Activated T-cell treated with anti-CD3 and anti-CD28 coated beads, Interleukin-2, amount 50 U/mL, for 4 hours (primary cell): ENCODE measurements around the gene E2F7. TPM values are rescaled to one million over a fixed set of nuclear protein-coding genes. Genes with fewer than 3 reads are reported as not detected.

Experiments
- ATAC-seq, 2 donors: fragments of 200-7000 bp; cut with Tn5 transposase; one replicate each; pipeline ENCODE4 v1.10.0; 2021
- DNase-seq: peaks from one replicate; pipeline ENCODE4 v3.0.0-alpha.2; 2020
- H3K27me3 Mint-ChIP-seq: one replicate; pipeline ENCODE4 v1.8.0; 2021; ENCODE audit warnings: low read depth, mixed read lengths
- H3K36me3 Mint-ChIP-seq: one replicate; pipeline ENCODE4 v1.8.0; 2022; ENCODE audit warnings: mixed read lengths; ENCODE audit not compliant: insufficient read depth
- H3K4me1 Mint-ChIP-seq: one replicate; pipeline ENCODE4 v1.8.0; 2021; ENCODE audit warnings: low read depth, mixed read lengths
- H3K4me3 Mint-ChIP-seq: one replicate; pipeline ENCODE4 v1.8.0; 2021; ENCODE audit warnings: mild to moderate bottlenecking, moderate library complexity, mixed read lengths
- H3K9me3 Mint-ChIP-seq: one replicate; pipeline ENCODE4 v1.8.0; 2021; ENCODE audit warnings: mixed read lengths
- total RNA-seq, 3 donors: library from RNA; stranded (reverse); gene quantifications; one replicate each; pipeline ENCODE4 v1.2.1, GENCODE V29; 2021

The E2F7 gene
- total RNA-seq, 3 donors from 2014 or later = 1.6 to 2.0 (median 1.6) TPM

DNA sequence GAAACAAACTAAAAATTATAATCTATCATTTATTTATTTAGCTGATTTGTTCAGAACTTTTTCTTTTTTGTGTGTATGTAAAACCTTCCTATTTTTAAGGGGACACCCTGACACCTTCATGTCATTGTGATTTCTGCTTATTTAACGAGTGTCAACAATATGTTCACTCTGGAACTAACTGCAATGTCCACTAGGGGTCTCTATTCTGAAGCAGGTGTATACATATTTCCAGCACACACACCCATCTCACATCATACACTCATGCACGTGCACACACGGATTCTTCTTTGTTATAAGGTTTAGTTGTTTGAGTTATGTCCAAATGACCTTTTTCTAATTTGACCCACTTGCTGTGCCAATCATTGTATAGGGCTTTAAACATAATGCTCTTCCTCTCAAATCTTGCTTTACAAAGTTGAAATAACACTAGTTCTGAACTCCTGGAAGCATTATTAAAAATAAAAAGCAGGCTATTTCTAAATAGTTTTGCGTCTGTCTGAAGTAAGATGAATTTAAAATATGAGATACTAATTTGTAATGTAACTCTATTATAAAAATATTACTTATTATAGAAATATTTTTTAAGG lies 15.5 kb downstream of the E2F7 start:
- Mint-ChIP-seq H3K36me3 (no peaks in the 10 kb centered on the region), H3K9me3 (no peaks in the 10 kb centered on the region), H3K4me1 (peaks cover 2% of the 10 kb centered on the region), H3K27me3 (no peaks in the 10 kb centered on the region), H3K4me3 (no peak overlapping the region)
- DNase-seq = no peak
- peak; percentile 71 to 82 for ATAC-seq

DNA sequence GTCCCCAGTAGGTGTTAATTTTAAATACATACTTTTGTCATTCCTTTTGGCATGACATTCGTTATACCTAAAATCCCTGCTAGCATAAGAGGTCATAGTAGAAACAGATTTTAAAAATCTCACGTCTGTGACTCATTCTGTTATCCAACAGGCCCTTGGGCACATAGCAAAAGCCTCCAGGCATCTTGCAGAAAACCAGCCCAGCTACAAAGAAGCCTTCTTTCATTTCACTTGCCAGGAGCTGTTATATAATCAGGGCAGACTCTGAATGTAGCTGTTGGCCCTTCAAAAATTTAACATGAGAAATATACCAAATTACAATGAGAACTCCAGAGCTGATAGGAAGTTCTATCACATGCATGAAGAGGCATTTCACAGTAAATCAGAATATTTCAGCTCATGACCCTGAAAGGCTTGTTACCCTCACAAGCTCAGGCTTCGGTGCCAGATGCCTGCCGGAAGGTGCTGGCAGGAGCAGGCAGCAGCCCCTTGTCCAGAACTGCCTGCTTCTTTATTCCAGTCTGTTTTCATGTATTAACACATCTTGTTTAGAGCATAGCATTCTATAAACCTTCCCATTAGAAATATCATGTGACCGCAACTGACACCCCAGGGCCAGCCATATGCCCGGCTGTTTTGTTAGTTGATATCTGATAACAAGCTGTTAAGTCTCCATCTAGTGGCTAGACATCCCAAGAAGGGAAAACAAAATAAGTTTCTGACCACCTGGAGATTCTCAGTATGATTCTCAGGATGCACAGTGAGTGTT lies 17.8 kb downstream of the E2F7 start:
- Mint-ChIP-seq H3K9me3 (no peaks in the 10 kb centered on the region), H3K36me3 (no peaks in the 10 kb centered on the region), H3K27me3 (no peaks in the 10 kb centered on the region), H3K4me1 (peaks cover 2% of the 10 kb centered on the region), H3K4me3 (no peak overlapping the region)
- ATAC-seq (no peak), DNase-seq (no peak)

DNA sequence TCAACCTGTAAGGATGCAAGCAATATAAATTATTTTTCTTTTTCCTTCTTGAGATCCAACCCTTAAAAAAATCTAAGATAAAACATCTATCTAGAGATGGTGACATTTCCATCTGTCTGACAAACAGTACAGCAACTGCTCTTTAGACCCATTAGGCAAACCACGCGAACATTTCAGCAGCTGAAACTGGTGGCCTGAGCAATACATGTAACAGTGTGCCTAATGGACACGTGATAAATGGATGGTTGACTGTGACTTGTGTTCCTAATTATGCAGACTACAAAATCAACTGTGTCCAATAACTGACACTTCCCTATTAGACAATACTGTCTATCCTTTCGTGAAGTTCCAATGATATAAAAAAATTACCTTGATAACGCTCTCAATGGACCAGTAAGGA lies 18.9 kb downstream of the E2F7 start:
- Mint-ChIP-seq H3K9me3 (no peaks in the 10 kb centered on the region), H3K27me3 (no peaks in the 10 kb centered on the region), H3K4me1 (peaks cover 2% of the 10 kb centered on the region), H3K4me3 (no peak overlapping the region), H3K36me3 (no peaks in the 10 kb centered on the region)
- no peak for DNase-seq
- ATAC-seq = no peak

DNA sequence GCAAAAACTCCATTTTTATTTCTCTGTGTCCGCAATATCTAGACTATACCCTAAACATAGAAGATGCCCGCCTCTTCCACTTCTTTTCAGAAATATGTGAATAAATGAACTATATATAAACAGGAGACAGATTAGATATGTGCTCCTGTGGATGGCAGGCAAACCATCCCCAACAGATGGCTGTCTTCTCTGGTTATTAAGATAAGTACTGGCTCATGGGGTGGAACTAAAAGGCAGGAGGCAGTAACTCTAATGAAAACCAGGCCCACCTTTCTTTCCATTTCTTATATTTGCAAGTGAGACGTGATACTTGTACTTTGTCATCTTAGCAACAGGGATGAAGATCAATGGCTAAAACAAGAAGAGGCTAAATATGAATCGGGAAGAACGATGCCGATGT lies 20.2 kb downstream of the E2F7 start:
- no peaks in the 10 kb centered on the region for H3K9me3 Mint-ChIP-seq
- H3K4me1 Mint-ChIP-seq = peaks cover 2% of the 10 kb centered on the region
- no peaks in the 10 kb centered on the region for H3K27me3 Mint-ChIP-seq
- H3K4me3 Mint-ChIP-seq = no peak overlapping the region
- DNase-seq (no peak), ATAC-seq (no peak)
- no peaks in the 10 kb centered on the region for H3K36me3 Mint-ChIP-seq

DNA sequence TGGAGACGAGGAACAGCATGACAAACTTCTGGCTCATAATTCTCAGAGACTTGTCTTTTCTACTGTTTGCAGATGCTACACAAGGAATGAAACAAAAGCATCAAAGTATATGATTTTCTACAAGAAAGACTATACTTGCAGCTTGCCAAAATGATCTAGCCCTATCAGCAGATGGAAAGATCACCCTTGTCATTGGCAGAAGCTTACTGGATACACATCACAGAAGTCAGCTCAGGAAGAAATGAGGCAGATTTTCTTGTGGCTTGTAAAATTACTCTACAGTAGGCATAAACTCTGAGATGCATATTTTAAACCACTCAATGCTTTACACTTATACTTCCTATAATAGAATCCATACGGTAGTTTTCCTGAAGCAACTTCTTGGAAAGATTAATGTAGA lies 20.6 kb downstream of the E2F7 start:
- Mint-ChIP-seq H3K9me3 (no peaks in the 10 kb centered on the region), H3K36me3 (no peaks in the 10 kb centered on the region), H3K27me3 (no peaks in the 10 kb centered on the region), H3K4me3 (no peak overlapping the region), H3K4me1 (no peaks in the 10 kb centered on the region)
- DNase-seq (no peak), ATAC-seq (no peak)

DNA sequence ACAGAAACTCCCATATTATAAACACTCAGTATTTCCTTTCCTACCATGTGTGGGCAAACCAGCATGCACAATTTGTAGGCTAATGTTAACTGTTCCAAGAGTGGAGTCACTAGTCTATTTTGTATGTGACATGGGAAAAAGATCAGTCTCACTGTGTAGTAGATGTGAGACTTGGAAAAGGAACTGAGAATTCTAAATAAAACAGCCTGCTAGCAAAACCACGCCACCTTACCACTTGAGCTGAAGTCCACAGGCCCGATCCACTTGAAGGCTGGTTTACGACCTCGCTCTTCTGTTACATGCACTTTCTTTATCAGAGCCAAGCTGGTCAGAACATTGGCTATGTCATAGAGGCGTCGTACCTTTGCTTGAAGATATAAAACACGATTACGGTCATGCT lies 22.5 kb downstream of the E2F7 start:
- DNase-seq (no peak), ATAC-seq (no peak)
- Mint-ChIP-seq H3K36me3 (no peaks in the 10 kb centered on the region), H3K27me3 (no peaks in the 10 kb centered on the region), H3K4me3 (no peak overlapping the region), H3K4me1 (no peaks in the 10 kb centered on the region), H3K9me3 (peaks cover 1% of the 10 kb centered on the region)

DNA sequence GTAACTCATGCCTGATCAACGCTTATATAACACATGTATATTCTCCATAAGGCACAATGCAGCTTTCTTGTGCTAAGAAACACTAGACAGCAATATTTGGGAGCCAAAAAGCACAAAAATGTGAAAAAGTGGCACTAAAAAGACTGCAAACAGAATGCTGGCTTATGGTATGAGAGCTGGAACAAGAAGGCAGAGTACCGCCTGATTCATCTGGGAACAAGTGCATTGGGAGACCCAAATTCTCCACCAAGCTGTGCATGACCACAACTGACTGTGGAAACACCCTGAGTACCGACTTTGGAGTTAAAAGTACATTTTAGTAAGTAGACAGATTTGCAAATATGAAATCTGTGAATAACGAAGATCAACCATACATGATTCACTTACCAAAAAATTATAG lies 25.1 kb downstream of the E2F7 start:
- ATAC-seq (no peak), DNase-seq (no peak)
- H3K36me3 Mint-ChIP-seq = peaks cover 2% of the 10 kb centered on the region
- no peaks in the 10 kb centered on the region for H3K27me3 Mint-ChIP-seq
- no peak overlapping the region for H3K4me3 Mint-ChIP-seq
- H3K9me3 Mint-ChIP-seq = peaks cover 8% of the 10 kb centered on the region
- no peaks in the 10 kb centered on the region for H3K4me1 Mint-ChIP-seq

DNA sequence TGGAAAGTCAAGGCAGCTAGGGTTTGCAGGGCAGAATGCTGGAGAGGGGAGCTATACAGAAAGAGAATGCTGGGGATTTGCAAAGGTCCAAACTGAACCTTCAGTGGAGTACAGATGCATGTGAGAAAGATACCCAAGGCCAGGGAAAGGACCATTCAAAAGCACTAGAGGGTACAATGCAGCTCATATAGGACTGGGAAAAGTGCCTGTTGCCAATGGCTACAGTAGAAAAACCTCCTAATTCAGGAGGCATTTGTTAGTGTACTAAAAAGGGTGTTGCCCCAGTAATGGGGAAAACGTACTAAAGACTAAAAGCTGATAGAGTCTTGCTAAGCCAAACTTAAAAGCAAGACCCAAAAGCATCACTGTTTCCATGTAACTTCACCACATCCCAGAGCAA lies 30.1 kb downstream of the E2F7 start:
- Mint-ChIP-seq H3K36me3 (peaks cover 2% of the 10 kb centered on the region), H3K9me3 (peaks cover 8% of the 10 kb centered on the region), H3K27me3 (no peaks in the 10 kb centered on the region), H3K4me3 (no peak overlapping the region), H3K4me1 (peaks cover 5% of the 10 kb centered on the region)
- ATAC-seq = no peak
- DNase-seq = no peak

DNA sequence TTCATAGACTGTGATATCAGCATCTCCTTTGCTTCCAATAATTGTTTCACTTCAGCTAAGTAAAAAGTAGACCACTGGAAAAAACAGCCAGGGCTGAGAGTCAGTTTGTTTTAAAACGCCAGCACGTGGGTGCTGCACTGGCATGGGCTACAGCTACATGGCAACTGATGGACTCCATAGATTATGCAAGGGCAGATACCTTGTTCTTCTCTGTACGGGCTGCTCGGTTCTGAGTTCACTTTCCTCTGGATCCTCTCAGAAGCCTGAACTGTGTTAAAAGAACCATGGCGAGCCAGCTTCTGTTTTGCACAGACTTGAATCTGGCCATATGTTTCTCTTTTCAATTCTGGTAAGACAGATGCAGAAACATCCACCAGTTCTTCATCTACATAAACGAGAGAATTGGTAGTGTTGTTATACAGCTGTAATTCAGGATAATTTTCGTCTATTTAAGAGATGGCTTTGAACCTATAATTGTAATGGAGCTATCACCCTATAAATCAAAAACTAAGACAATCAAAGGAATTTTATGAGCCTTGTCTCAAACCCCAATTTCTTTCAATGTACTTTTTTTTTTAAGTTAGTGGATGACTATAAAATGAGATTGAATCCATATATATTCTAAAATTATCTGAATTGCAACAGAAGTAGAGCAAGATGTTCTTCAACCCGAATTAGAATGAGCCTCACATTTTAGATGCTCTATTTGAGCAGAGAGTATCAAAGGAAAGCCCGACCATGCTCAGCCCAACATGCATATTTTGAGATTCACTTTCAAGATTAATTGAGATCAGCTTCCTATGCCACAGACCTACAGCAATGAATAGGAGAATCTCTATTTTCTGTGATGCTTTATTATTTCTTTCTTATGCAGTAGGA lies 31.5 kb downstream of the E2F7 start:
- DNase-seq = no peak
- H3K4me3 Mint-ChIP-seq = no peak overlapping the region
- peaks cover 5% of the 10 kb centered on the region for H3K4me1 Mint-ChIP-seq
- H3K36me3 Mint-ChIP-seq = peaks cover 2% of the 10 kb centered on the region
- peaks cover 8% of the 10 kb centered on the region for H3K9me3 Mint-ChIP-seq
- ATAC-seq = no peak
- no peaks in the 10 kb centered on the region for H3K27me3 Mint-ChIP-seq

DNA sequence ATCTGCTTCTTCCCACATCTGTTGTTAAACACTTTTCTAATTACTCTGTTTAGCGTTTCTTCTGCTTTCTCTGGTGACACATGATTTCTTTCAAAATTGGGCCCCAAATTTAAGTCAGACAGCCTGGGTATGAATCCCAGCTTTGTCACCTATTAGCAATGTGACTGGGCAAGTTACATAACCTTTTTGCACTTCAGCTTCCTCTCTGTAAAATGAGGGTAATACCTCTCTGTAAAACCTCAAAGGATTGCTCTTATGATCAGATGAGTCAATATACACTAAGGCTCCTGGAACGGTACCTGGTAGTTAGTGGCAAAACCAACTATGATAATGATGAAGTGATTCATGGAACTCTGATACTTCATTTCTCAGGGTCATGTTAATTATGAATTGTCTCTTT lies 33.0 kb downstream of the E2F7 start:
- ATAC-seq = peak; percentile 45 to 61

DNA sequence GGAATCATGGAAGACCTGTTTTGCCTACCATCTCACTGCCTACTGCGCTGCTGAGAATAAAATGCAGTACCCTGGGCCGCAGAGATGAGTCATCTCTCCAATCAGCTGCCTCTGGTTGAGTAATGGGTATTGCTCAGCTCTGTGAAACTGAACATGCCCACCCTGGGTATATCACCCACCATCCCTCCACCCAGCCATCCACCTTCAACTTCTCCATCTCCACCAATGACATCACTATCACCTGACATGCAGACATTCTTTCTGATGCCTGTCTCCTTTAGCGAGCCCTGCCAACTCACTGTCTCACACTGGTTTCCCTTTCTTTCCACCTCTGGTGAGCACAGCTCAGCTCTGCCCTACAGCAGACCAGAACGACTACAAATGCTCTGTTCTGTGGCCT lies 33.6 kb downstream of the E2F7 start:
- Mint-ChIP-seq H3K4me3 (no peak overlapping the region), H3K27me3 (no peaks in the 10 kb centered on the region), H3K4me1 (peaks cover 5% of the 10 kb centered on the region), H3K9me3 (no peaks in the 10 kb centered on the region), H3K36me3 (peaks cover 2% of the 10 kb centered on the region)
- no peak for DNase-seq
- peak; percentile 30 to 51 for ATAC-seq

More for the DNA sequence above, 33.0 kb downstream of the E2F7 start:
- DNase-seq = no peak
- no peak overlapping the region for H3K4me3 Mint-ChIP-seq
- peaks cover 5% of the 10 kb centered on the region for H3K4me1 Mint-ChIP-seq
- peaks cover 2% of the 10 kb centered on the region for H3K36me3 Mint-ChIP-seq
- H3K27me3 Mint-ChIP-seq = no peaks in the 10 kb centered on the region
- H3K9me3 Mint-ChIP-seq = peaks cover 2% of the 10 kb centered on the region

DNA sequence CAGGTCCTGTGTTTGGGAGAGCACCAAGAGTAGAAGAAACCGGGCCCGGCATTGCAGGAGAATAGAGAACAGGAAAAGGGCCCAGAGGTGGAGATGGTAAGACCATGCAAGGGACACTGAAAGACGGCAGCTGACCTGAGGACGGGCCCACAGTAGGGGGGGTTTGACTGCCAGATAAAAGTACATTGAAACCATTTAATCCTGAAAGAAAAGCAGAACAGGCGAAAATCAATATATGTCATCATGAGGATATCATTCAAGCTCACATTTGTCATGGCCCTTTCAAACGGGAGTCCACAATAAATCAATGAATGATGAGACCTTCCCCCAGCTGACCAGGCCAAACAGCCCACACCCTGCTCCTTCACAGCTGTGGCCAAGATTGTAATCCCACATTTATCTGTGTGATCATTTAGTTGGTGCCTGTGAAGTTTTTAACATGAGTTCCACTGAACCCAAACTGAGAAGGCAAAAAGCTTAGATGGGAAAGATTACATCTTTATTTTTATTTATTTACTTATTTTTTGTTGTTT lies 39.5 kb downstream of the E2F7 start:
- no peak for ATAC-seq
- no peaks in the 10 kb centered on the region for H3K36me3 Mint-ChIP-seq
- no peaks in the 10 kb centered on the region for H3K9me3 Mint-ChIP-seq
- no peak overlapping the region for H3K4me3 Mint-ChIP-seq
- H3K4me1 Mint-ChIP-seq = no peaks in the 10 kb centered on the region
- H3K27me3 Mint-ChIP-seq = no peaks in the 10 kb centered on the region
- no peak for DNase-seq

DNA sequence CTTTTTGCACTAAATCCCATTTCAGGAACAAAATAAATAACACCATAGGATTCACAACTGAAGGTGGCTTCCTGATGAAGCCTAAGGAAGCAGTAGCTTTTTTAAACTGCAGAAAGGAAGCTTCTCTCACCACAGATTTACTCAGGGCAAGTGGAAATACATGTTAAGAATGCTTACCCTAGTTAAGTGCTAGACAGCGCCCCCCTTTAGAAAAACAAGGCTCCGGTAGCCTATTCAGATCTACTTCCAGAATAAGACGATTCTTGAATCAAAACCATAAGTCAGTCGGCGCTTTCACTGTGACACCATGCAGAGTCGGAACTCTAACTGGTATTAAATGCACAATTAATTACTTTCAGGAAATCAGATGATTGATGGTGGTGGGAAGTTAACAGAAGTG lies 41.9 kb downstream of the E2F7 start:
- ATAC-seq = no peak
- Mint-ChIP-seq H3K27me3 (no peaks in the 10 kb centered on the region), H3K9me3 (no peaks in the 10 kb centered on the region), H3K4me3 (no peak overlapping the region), H3K4me1 (no peaks in the 10 kb centered on the region), H3K36me3 (no peaks in the 10 kb centered on the region)
- no peak for DNase-seq

DNA sequence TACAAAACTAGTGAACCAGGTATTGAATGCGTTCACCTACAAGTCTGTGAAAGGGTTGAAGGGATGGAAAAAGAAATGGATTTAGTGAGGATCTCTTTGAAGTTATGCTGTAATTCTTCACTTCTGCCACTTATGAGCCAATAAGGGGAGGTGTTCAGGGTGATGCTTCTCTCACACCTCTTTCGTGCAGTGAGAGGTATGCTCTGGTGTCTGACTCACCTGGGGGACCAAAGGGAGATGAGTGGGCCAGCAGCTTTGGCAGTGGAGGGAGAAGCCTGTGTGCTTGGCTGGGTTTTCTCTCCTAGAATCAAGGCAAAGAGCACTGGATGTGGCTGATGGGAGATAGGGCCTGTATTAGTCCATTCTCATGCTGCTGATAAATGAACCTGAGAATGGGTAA lies 45.4 kb downstream of the E2F7 start:
- no peaks in the 10 kb centered on the region for H3K36me3 Mint-ChIP-seq
- H3K27me3 Mint-ChIP-seq = no peaks in the 10 kb centered on the region
- H3K4me3 Mint-ChIP-seq = no peak overlapping the region
- no peaks in the 10 kb centered on the region for H3K9me3 Mint-ChIP-seq
- peak in 1 of 2 donors; percentile 30 for ATAC-seq
- DNase-seq = no peak
- H3K4me1 Mint-ChIP-seq = no peaks in the 10 kb centered on the region
